Fibroblast of villous mesenchyme (primary cell): ENCODE data around the gene YWHAB. TPM values are rescaled to one million over a fixed set of nuclear protein-coding genes. Genes with fewer than 3 reads are reported as not detected.

ENCODE experiments used
- DNase-seq: peaks from one replicate; pipeline ENCODE4 v3.0.0-alpha.2; 2010; ENCODE audit warnings: low read depth
- H3K4me3 ChIP-seq: 2 replicates; pipeline ENCODE4 v1.5.1; 2011; ENCODE audit warnings: low read depth, mild to moderate bottlenecking, low read length
- total RNA-seq: library from RNA; depleted of rRNA; stranded (reverse); fragments of >200 nt; gene quantifications from 2 replicates; pipeline ENCODE4 v1.2.3, GENCODE V29; 2012
- TF ChIP-seq, protein P1 (sequence below): IDR thresholded peaks from 2 replicates; pipeline ENCODE4 v1.5.1; 2012; ENCODE audit warnings: low read depth, mild to moderate bottlenecking, low read length; ENCODE audit not compliant: insufficient read depth

Gene YWHAB
- total RNA-seq, 1 donor = 147 TPM

- DNase-seq = no peak
- H3K4me3 ChIP-seq = no peak overlapping the region
- TF ChIP-seq, protein P1, sequence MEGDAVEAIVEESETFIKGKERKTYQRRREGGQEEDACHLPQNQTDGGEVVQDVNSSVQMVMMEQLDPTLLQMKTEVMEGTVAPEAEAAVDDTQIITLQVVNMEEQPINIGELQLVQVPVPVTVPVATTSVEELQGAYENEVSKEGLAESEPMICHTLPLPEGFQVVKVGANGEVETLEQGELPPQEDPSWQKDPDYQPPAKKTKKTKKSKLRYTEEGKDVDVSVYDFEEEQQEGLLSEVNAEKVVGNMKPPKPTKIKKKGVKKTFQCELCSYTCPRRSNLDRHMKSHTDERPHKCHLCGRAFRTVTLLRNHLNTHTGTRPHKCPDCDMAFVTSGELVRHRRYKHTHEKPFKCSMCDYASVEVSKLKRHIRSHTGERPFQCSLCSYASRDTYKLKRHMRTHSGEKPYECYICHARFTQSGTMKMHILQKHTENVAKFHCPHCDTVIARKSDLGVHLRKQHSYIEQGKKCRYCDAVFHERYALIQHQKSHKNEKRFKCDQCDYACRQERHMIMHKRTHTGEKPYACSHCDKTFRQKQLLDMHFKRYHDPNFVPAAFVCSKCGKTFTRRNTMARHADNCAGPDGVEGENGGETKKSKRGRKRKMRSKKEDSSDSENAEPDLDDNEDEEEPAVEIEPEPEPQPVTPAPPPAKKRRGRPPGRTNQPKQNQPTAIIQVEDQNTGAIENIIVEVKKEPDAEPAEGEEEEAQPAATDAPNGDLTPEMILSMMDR = no peak
Measured at GRCh38 chr20:44948107-44948506, 62.6 kb downstream of the YWHAB start.

DNA sequence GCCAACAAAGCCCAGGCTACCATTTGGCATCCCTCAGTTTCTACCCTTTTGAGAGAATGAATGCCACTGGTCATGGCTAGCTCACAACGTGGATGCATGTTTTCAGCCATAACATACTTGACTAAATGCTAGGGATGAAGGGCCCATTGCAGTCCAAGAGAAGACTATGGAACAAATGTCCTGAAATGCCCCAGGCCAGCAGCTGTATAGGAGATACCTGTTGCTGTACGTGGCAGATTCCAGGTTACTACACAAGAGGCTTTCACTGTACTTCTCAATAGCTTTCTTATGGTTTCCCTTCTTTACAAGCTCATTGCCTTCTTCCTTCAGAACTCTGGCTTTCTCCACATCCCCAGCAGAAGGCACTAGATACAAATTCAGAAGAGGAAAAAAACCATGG, 63.0 kb downstream of the YWHAB start:
- H3K4me3 ChIP-seq = no peak overlapping the region
- no peak for DNase-seq
- TF ChIP-seq, protein P1 = no peak

GRCh38 chr20:44950368-44950767, 64.9 kb downstream of the YWHAB start:
- no peak for DNase-seq
- H3K4me3 ChIP-seq = no peak overlapping the region
- TF ChIP-seq, protein P1 = no peak

DNA sequence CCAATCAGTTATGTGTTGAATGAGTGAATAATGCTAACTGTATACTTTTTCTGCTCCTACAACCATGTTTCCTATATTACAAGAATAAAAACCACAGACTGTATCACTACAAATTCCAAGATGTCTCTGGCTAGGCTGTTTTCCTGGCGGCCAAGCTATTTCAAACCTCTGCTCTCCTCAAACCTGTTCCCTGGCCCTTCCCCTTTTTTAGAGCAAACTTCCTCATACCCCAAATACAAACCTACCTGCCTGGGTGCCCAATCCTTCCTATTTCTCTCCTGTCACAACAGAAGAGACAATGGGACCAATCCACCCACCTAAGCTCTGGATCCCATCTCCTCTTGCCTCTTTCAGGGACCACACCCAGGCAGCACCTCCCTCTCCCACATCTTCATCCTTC, 67.2 kb downstream of the YWHAB start:
- DNase-seq = no peak
- TF ChIP-seq, protein P1 = no peak
- H3K4me3 ChIP-seq = no peak overlapping the region

DNA sequence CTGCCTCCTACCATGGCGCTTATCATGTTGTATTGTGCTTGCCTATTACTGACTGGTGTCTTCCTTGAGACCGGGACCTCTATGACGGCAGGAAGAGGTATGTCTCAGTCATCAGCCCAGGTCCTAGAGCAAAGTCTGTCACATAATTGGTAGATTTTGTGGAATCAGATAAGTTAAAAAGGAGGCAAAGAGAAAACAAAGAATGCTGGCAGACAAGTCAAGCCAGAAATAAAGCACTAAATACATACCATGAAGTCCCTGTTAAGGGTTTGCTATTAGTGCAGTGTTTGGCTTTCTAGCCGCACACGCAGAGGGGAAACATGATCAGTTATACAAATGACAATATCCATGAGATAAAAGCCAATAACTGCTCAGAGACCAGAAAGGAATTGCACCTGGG, 68.7 kb downstream of the YWHAB start:
- no peak for DNase-seq
- H3K4me3 ChIP-seq = no peak overlapping the region
- TF ChIP-seq, protein P1 = no peak

- TF ChIP-seq, protein P1 = no peak
- H3K4me3 ChIP-seq = no peak overlapping the region
- no peak for DNase-seq
Measured at GRCh38 chr20:44955270-44955669, 69.8 kb downstream of the YWHAB start.

DNA sequence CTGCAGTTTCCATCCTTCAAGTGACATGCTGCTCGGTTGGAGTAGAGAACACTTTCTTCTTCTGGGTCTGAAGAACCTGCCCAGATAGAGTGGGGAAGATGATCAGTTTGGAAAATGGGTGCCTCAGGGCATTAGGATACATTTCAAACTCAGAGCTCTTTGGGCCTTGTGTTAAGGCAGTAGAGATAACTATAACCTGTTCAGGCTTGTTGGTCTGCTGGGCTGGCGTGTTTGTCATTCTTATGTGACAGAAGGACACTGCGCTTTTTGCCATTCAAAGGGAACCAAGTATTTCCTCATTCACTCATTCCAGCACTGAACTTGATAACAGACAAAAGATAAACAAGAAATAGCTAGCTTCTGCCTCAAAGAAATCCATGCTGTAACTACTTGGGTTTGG, 70.9 kb downstream of the YWHAB start:
- no peak overlapping the region for H3K4me3 ChIP-seq
- no peak for DNase-seq
- TF ChIP-seq, protein P1 = no peak
